ENCODE measurements around the gene RAD51AP1.

RAD51AP1 gene

DNA sequence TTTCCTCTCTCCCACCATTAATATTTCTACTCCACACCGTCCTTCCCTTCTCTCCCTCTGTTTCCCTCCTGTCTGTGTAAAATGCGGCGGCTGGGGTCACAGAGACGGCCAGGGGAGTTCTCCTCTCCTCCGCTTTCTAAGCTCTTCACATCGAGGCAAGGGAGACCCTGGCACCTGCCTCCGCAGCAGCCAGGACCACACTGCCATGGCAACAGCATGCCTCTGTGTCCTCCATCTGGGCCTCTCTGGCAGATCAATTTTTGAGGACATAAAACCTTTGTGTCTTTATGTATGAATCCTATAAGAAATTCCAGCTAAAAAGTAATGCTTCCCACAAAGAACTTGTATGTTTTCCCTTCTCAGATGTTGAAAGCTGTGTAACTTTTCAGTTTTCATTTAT is 64.7 kb downstream of the RAD51AP1 start:
- DNase-seq: no peak

GRCh38 chr12:4603946-4604345 is 65.3 kb downstream of the RAD51AP1 start:
- no peak for DNase-seq

DNA sequence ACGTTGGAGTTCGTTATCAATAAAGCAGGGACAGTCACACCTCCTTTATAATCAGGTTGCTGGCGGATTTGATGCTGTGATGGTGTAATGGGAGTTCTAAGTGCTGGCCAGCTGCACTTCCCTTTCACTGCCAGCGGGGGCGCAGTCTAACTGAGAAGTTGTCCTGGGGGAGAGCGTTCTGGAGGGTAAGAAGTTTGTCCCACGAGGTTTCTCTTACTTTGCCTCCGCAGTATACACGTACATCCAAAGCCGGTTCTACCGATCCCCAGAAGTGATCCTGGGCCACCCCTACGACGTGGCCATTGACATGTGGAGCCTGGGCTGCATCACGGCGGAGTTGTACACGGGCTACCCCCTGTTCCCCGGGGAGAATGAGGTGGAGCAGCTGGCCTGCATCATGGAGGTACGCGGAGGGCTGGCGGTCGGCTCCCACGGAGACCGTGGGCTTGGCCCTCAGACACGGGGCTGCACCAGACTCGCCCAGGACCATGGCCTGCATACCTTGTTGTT is 66.0 kb downstream of the RAD51AP1 start:
- no peak for DNase-seq

DNA sequence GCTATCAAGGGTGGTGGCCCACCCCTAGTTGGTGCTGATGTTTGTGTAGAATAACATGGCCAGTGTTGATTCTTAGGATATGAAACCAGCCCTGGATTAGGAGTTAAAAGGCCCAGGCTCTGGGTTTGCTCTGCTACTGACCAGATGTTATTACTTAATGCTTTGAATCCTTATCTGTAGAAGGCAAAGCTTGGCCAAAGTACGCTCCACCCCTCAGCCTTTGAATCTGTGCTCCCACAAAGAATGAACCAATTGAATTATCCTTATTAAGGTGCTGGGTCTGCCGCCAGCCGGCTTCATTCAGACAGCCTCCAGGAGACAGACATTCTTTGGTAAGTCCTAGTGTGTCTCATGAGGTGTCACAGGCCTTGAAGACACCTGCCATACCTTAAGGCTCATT is 68.4 kb downstream of the RAD51AP1 start:
- DNase-seq: no peak

- DNase-seq: no peak
These were observed 70.4 kb downstream of the RAD51AP1 start for GRCh38 chr12:4609071-4609470.
